Suprapubic skin (tissue), 4 donors: Measurements from ENCODE around the gene MYL3. TPM values are rescaled to one million over a fixed set of nuclear protein-coding genes. Genes with fewer than 3 reads are reported as not detected.

Source experiments
- DNase-seq, 2 donors: peaks; one replicate each; pipeline ENCODE4 v3.0.0-alpha.2; 2019; ENCODE audit warnings: low spot score in 2 of 2
- H3K27ac ChIP-seq: fragments of 200-600 bp; sonication (generic); one replicate; pipeline ENCODE4 v1.5.1; 2019
- H3K27me3 ChIP-seq: fragments of 200-600 bp; sonication (generic); one replicate; pipeline ENCODE4 v1.5.1; 2019
- H3K36me3 ChIP-seq: fragments of 200-600 bp; sonication (generic); one replicate; pipeline ENCODE4 v1.5.1; 2019
- H3K4me1 ChIP-seq: fragments of 200-600 bp; sonication (generic); one replicate; pipeline ENCODE4 v1.5.1; 2019
- H3K4me3 ChIP-seq: fragments of 200-600 bp; sonication (generic); one replicate; pipeline ENCODE4 v1.5.1; 2019; ENCODE audit warnings: mild to moderate bottlenecking
- H3K9me3 ChIP-seq: fragments of 200-600 bp; sonication (generic); one replicate; pipeline ENCODE4 v1.5.1; 2019
- EP300 ChIP-seq: sonication (generic); formaldehyde crosslinking; IDR thresholded peaks from one replicate; pipeline ENCODE4 v1.6.1; 2017; ENCODE audit warnings: antibody characterized with exemption
- POLR2A ChIP-seq, 2 donors: fragments of 450-650 bp; IDR thresholded peaks; one replicate each; pipeline ENCODE4 v1.6.1; 2017; ENCODE audit warnings: antibody characterized with exemption in 2 of 2, mild to moderate bottlenecking in 2 of 2, moderate library complexity in 2 of 2
- POLR2AphosphoS5 ChIP-seq, 3 donors: sonication (generic); formaldehyde crosslinking; IDR thresholded peaks; one replicate each; pipeline ENCODE4 v1.6.1; 2017; ENCODE audit warnings: antibody characterized with exemption in 3 of 3
- WGBS: methylation state at CpG from one replicate; pipeline ENCODE4 v1.1.5; 2018; 5-methylcytosine and 5-hydroxymethylcytosine counted together
- total RNA-seq, 4 donors: library from RNA; depleted of rRNA; stranded (reverse); fragments of >200 nt; gene quantifications; one replicate each; pipeline ENCODE4 v1.1.0, GENCODE V29; 2016
- TF ChIP-seq, protein P1 (sequence below), 2 donors: fragments of 200-600 bp in 1 of 2; fragments of 450-650 bp in 1 of 2; sonication (generic) in 1 of 2; IDR thresholded peaks; one replicate each; pipeline ENCODE4 v1.5.1; 2016 to 2019; ENCODE audit warnings: antibody characterized with exemption in 2 of 2, mild to moderate bottlenecking in 1 of 2, moderate library complexity in 1 of 2

Gene MYL3
- total RNA-seq, 4 donors from 2014 or later = 1.4 TPM; not detected in 3

DNA sequence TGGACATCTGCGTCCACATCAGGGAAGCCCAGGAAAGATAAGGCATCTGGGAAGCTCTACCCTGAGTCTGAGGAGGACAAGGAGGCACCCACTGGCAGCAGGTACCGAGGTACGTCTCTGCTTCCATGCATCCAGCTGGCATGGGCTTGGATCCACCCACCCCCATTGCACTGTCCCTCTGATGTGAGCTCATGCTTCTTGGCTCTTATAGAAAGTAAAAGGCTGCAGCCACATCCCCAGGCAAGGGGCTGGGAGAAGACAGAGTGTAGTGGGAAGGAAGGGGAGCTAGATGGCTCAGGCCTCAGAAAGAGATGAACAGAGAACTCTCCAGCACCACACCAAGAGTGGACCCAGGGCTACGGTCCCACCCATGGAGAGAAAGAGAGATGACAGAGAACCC is 32.5 kb upstream of the MYL3 start:
- Histone ChIP-seq H3K4me1 (peaks cover 48% of the 10 kb centered on the region), H3K36me3 (no peaks in the 10 kb centered on the region), H3K27ac (no peak overlapping the region), H3K27me3 (peaks cover 13% of the 10 kb centered on the region), H3K4me3 (no peak overlapping the region), H3K9me3 (no peaks in the 10 kb centered on the region)
- no peak for TF ChIP-seq POLR2A (IDR thresholded peaks at IDR 0.05)
- TF ChIP-seq EP300 = no peak
- no peak for TF ChIP-seq POLR2AphosphoS5 (IDR thresholded peaks at IDR 0.05)
- TF ChIP-seq, protein P1, sequence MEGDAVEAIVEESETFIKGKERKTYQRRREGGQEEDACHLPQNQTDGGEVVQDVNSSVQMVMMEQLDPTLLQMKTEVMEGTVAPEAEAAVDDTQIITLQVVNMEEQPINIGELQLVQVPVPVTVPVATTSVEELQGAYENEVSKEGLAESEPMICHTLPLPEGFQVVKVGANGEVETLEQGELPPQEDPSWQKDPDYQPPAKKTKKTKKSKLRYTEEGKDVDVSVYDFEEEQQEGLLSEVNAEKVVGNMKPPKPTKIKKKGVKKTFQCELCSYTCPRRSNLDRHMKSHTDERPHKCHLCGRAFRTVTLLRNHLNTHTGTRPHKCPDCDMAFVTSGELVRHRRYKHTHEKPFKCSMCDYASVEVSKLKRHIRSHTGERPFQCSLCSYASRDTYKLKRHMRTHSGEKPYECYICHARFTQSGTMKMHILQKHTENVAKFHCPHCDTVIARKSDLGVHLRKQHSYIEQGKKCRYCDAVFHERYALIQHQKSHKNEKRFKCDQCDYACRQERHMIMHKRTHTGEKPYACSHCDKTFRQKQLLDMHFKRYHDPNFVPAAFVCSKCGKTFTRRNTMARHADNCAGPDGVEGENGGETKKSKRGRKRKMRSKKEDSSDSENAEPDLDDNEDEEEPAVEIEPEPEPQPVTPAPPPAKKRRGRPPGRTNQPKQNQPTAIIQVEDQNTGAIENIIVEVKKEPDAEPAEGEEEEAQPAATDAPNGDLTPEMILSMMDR (IDR thresholded peaks at IDR 0.05) = no peak
- no peak for DNase-seq
- 60% methylated on average over 4 of the region's 4 CpGs for WGBS

DNA sequence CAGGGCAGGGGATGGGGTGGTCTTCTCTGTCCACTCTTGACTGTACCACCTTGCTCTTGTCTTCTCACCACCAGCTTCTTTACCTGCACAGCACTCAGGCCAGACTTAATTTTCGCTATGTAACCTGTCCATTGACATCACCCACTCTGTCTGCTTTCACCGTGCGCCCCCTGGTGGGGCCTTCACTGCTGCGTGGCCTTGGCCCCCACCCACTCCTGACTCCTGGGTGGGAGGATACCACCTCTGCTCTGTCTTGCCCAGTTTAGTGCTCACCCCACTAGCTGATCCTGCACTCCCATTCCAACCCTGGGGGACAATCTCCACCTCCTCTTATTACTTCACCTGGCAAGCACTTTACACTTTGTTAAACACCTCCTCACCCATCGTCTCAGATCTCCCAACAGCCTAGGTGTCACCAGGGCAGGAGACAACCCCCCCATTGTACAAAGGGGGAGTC is 32.0 kb upstream of the MYL3 start:
- H3K27me3 ChIP-seq = peaks cover 13% of the 10 kb centered on the region
- TF ChIP-seq, protein P1 (IDR thresholded peaks at IDR 0.05) = peak; percentile 64 to 80
- TF ChIP-seq POLR2A (IDR thresholded peaks at IDR 0.05) = no peak
- H3K36me3 ChIP-seq = no peaks in the 10 kb centered on the region
- WGBS = 20% methylated on average over 5 of the region's 5 CpGs
- no peak for DNase-seq
- H3K27ac ChIP-seq = no peak overlapping the region
- peaks cover 48% of the 10 kb centered on the region for H3K4me1 ChIP-seq
- no peaks in the 10 kb centered on the region for H3K9me3 ChIP-seq
- H3K4me3 ChIP-seq = no peak overlapping the region

DNA sequence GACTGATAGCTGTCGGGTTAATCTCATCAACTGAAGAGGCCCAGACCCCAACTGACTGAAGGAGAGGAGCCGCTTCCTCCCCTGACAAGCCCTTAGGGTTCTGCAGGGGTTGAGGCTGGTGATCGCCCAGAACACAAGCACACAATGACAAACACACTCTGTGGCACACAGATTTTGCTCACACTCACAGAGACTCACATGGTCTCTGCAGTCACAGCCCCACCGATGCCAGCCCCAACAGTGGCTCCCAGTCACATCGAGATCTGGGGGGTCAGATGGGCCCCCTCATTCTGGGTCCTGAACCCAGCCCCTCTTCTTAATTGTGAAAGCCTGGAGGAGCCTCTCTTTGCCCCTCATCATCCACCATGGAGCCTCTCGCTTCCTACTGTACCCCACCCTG is 31.0 kb upstream of the MYL3 start:
- Histone ChIP-seq H3K36me3 (no peaks in the 10 kb centered on the region), H3K27me3 (peaks cover 12% of the 10 kb centered on the region), H3K27ac (no peak overlapping the region), H3K4me1 (peaks cover 47% of the 10 kb centered on the region), H3K9me3 (no peaks in the 10 kb centered on the region), H3K4me3 (no peak overlapping the region)
- TF ChIP-seq EP300 = no peak
- no peak for TF ChIP-seq POLR2AphosphoS5 (IDR thresholded peaks at IDR 0.05)
- TF ChIP-seq, protein P1 (IDR thresholded peaks at IDR 0.05) = no peak
- TF ChIP-seq POLR2A (IDR thresholded peaks at IDR 0.05) = no peak
- WGBS = 77% methylated on average over 4 of the region's 6 CpGs
- DNase-seq = no peak

DNA sequence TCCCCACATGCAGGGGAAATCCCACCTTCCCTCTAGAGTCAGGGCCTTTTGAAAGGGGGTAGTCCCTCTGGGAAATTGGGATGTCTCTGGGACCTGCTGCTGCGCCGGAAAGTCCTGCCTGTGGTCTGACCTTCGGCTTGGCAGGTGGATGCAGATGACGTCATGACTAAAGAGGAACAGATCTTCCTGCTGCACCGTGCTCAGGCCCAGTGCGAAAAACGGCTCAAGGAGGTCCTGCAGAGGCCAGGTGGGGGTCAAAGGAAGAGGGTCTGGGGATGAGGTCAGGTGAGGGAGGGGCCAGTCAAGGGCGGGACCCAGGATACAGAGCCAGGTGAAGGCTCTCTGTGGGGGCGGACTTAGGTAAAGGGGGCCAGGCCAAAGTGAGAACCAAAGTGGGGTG is 30.5 kb upstream of the MYL3 start:
- DNase-seq = no peak
- Histone ChIP-seq H3K9me3 (no peaks in the 10 kb centered on the region), H3K36me3 (no peaks in the 10 kb centered on the region), H3K27ac (no peak overlapping the region), H3K27me3 (peaks cover 7% of the 10 kb centered on the region), H3K4me3 (no peak overlapping the region), H3K4me1 (peaks cover 42% of the 10 kb centered on the region)
- TF ChIP-seq POLR2AphosphoS5 (IDR thresholded peaks at IDR 0.05) (no peak), POLR2A (IDR thresholded peaks at IDR 0.05) (no peak), EP300 (no peak)
- TF ChIP-seq, protein P1 (IDR thresholded peaks at IDR 0.05) = no peak
- WGBS = 65% methylated on average over 9 of the region's 9 CpGs

DNA sequence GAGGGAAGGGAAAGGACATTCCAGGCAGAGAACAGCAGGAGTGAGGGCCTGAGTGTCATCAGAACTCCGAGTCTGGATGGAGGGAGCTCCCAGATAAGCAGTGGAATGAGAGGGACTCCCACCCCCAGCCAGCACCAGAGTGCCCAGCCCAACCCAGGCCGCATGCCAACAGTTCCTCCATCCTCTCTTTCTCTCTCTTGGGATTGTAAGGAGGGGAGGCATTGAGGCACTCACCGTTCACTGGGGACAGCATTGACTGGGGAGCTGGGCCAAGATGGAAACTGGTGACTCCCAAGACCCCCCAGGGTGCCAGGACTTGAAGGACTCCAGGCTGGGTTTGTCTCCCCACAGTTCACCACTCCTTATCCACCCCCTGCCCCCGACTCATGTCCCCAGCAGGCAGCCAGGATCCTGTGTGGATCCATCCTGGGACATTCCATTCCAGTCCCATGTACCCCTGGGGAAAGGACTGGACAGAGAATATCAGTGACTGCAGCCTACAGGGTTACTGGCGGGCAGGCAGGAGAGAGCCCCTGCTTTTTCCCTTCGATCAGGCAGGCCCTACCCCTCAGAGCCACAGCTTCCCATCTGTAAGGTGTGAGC is 30.0 kb upstream of the MYL3 start:
- Histone ChIP-seq H3K4me1 (peaks cover 37% of the 10 kb centered on the region), H3K36me3 (no peaks in the 10 kb centered on the region), H3K27me3 (peaks cover 3% of the 10 kb centered on the region), H3K27ac (no peak overlapping the region), H3K9me3 (no peaks in the 10 kb centered on the region), H3K4me3 (peak overlapping the region; percentile 53)
- TF ChIP-seq, protein P1 (IDR thresholded peaks at IDR 0.05) = no peak
- no peak for TF ChIP-seq EP300
- no peak for TF ChIP-seq POLR2A (IDR thresholded peaks at IDR 0.05)
- TF ChIP-seq POLR2AphosphoS5 (IDR thresholded peaks at IDR 0.05) = no peak
- WGBS = 66% methylated on average over 6 of the region's 6 CpGs
- no peak for DNase-seq
